Stimulated activated CD4-positive, alpha-beta T cell treated with anti-CD3 and anti-CD28 coated beads, Interleukin-2, amount 100 ng/mL, for 4 hours (primary cell): Measurements from ENCODE around the gene MST1.

Experiments
- DNase-seq: peaks from one replicate; pipeline ENCODE4 v3.0.0-alpha.2; 2020; ENCODE audit warnings: low read depth

The MST1 gene

DNA sequence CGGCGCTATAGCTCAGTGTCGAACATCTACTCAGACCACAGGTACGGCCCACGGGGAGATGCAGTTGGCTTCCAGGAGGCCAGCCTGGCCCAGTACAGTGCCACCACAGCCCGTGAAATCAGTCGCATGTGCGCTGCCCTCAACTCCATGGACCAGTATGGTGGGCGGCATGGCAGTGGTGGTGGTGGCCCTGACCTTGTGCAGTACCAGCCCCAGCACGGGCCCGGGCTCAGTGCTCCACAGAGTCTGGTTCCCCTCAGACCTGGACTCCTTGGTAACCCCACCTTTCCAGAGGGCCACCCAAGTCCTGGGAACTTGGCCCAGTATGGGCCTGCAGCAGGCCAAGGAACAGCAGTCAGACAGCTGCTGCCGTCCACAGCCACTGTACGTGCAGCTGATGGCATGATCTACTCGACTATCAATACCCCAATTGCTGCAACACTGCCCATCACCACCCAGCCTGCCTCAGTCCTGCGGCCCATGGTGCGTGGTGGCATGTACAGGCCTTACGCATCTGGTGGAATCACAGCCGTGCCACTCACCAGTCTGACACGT is 33.5 kb downstream of the MST1 start:
- no peak for DNase-seq

- DNase-seq, result no peak
Measured at GRCh38 chr3:49654955-49655556, 34.2 kb downstream of the MST1 start.

DNA sequence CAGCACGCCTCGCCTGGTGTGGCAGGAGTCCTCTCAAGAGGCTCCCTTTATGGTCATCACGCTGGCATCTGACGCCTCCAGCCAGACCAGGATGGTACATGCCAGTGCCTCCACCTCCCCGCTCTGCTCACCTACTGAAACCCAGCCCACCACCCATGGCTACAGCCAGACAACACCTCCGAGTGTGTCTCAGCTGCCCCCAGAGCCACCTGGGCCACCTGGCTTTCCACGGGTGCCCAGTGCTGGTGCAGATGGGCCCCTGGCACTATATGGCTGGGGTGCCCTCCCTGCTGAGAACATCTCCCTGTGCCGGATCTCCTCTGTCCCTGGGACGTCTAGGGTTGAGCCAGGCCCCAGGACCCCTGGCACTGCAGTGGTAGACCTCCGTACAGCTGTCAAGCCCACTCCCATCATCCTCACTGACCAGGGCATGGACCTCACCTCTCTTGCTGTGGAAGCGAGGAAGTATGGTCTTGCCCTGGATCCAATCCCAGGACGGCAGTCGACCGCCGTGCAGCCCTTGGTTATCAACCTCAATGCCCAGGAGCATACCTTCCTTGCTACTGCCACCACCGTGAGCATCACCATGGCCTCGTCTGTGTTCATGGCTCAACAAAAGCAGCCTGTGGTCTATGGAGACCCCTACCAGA is 35.0 kb downstream of the MST1 start:
- no peak for DNase-seq

DNA sequence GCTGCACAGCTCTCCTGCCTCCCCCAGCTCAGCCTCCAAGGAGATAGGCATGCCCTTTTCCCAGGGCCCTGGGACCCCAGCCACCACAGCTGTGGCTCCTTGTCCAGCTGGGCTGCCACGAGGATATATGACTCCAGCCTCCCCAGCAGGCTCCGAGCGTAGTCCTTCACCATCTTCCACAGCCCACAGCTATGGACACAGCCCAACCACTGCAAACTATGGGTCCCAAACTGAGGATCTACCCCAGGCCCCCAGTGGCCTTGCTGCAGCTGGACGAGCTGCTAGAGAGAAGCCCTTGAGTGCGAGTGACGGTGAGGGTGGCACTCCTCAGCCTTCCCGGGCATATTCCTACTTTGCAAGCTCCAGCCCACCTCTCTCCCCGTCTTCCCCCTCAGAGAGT is 35.7 kb downstream of the MST1 start:
- DNase-seq, result no peak

DNA sequence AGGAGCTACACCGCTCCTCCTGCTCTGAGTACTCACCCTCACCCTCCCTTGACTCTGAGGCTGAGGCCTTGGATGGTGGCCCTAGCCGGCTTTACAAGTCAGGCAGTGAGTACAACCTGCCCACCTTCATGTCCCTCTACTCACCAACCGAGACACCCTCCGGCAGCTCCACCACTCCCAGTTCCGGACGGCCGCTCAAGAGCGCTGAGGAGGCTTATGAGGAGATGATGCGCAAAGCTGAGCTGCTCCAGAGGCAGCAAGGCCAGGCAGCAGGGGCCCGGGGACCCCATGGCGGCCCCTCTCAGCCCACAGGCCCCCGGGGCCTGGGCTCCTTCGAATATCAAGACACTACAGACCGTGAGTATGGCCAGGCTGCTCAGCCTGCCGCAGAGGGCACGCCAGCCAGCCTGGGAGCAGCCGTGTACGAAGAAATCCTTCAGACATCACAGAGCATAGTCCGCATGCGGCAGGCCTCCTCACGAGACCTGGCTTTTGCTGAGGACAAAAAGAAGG is 36.3 kb downstream of the MST1 start:
- DNase-seq, result no peak

- DNase-seq, result no peak
Measured at GRCh38 chr3:49652218-49652902, 36.9 kb downstream of the MST1 start.

GRCh38 chr3:49650637-49651036 is 38.6 kb downstream of the MST1 start:
- DNase-seq, result no peak

DNA sequence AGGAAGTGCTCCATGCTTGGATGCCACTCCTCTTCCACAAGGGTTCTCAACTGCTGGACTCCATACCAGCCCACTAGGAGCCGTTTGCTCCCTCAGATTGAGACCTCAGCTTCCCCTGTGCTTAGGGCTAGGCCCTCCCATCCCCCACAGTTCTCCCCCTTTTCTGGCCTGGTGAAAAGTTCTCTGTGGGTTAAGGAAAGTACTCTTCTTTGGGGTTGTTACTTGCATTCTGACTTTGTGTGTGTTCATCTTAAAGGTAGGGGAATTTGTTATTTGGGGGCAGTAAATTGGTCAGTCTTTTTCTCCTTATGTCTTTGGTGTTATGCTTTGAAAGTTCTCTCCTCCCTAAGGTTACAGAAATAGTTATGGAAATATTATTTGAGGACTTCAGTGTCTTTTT is 39.1 kb downstream of the MST1 start:
- DNase-seq, result no peak

DNA sequence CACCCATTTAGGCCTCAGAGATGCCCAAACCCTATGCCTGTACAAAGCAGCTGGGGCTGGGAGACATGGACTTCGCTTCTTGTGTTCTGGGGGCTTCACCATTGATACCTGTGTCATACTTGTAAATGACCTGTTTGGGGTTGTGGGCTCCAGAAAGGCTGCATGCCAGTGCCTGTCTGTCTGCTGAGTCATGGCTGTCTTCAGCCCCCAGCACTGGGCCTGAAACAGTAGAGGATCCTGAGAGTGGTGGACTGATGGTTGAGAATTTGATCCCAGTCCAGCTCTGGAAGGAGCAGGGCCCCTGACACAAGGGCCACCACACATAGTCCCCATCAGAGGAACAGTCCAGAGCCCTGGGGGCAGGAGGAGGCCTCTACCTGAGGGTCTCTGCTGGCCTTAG is 39.7 kb downstream of the MST1 start:
- DNase-seq, result no peak

DNA sequence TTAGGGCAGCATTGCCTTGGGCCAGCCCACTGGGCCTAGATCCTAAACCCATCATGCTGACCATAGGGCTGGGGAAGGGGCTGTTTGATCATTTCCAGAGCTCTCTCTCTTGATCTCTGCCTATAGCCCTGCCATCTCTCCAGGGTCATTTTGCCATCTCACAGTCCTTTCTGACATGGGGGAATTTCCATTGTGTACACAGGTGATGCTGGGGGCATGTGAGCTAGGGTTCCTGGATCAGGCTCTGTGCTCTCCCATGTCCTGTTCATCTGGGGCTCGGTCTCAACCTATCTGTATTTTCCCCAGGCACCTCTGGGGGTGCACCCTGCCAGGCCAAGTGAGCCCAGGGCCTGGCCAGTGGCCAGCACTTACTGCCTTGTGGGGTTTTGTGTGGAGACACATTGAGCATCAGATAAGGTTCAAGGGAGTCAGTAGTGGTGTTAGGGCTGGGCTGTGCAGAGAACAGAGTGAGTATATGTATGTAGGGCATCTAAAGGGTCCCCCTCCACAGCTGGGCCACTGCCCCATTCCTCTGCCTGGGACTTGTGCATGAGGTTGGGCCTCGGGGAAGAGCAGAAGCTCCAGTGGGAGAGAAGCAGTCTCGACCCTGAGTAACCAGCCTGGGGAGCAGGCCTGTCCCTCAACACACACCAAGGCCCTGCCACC is 40.8 kb downstream of the MST1 start:
- no peak for DNase-seq

- no peak for DNase-seq
Measured at GRCh38 chr3:49647741-49648140, 41.5 kb downstream of the MST1 start.

DNA sequence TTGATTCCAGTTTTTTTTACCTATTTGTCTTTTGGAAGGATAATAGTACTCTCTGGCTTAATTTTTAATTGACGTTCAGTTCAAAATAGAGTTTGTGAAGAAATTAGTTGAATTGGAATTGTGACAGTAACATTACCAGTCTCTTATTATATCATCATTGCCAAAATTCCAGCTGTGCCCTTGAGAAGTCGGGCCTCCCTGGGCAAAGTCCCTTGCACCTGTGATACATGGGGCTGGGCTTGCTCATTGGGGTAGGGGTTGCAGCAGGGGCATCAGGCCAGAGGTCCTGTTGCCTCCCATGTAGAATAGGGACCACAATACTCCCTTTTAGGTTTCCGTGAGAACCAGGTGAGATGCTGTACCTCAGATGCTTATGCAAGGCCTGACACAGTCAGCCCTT is 43.0 kb downstream of the MST1 start:
- DNase-seq, result no peak

DNA sequence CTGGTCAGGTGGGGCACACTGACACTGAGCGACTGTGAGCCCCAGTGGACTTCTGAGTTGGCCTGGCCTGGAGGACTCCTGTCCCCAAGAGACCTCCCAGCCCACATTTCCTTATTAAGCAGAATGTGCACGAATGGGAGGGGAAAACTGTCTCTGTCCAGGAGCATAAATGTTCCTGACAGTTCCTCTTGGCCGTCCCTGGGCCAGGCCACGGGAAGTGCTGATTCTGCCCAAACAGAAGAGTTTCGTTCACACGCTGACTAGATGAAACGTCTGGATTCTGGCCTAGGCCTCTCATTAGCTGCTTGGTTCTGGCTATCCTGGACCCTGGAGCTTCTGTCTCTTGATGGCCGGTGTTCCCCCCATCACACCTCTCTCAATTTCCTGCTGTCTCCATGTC is 44.6 kb downstream of the MST1 start:
- DNase-seq, result no peak

- no peak for DNase-seq
Measured at GRCh38 chr3:49642708-49643145, 46.5 kb downstream of the MST1 start.

DNA sequence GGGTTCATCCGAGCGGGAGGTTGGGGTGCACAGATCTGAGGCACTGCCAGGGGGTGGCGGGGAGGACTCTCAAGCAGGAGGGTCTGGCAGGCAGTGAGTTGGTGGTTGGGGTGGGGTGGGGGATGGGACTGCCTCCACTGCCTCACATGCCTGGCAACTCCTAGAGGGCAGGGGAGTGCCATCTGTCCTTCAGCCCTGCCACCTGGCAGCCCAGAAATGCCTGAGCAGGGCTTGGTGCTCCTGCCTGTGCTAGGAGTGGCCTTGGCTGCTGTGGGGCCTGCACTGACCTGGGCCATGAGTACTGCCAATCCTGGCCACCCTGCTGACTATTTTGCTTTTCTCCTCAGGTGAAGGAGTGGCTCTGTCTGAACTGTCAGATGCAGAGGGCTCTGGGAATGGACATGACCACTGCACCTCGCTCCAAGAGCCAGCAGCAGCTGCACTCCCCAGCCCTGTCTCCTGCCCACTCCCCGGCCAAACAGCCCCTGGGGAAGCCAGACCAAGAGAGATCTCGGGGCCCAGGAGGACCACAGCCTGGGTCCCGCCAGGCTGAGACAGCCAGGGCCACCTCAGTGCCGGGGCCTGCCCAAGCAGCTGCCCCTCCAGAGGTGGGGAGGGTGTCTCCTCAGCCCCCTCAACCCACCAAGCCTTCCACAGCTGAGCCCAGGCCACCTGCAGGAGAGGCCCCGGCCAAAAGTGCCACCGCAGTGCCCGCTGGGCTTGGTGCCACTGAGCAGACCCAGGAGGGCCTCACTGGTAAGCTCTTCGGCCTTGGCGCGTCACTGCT is 47.2 kb downstream of the MST1 start:
- DNase-seq, result no peak

- no peak for DNase-seq
Measured at GRCh38 chr3:49641292-49641691, 48.0 kb downstream of the MST1 start.

- DNase-seq, result no peak
Measured at GRCh38 chr3:49639551-49639950, 49.7 kb downstream of the MST1 start.

DNA sequence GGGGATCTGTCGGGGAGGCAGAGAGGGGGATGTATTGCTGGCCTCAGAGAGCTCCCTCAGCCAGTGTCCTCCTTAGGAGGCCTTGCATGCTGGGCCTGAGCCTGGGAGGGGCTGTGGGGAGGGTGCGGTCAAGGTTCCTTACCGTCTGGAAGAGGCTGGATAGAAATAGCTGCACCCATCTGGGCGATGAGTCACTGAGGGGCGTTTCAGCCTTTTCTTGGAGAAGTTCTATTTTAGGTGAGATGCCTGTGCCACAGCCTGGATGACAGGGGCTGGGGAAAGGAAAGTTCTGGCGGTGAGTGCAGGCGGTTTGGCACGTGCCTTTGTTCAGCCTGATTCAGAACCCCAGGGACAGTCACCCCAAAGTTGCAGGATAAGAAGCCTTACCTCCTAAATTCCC is 50.8 kb downstream of the MST1 start:
- no peak for DNase-seq

GRCh38 chr3:49636883-49637609 is 52.2 kb downstream of the MST1 start:
- DNase-seq, result no peak

DNA sequence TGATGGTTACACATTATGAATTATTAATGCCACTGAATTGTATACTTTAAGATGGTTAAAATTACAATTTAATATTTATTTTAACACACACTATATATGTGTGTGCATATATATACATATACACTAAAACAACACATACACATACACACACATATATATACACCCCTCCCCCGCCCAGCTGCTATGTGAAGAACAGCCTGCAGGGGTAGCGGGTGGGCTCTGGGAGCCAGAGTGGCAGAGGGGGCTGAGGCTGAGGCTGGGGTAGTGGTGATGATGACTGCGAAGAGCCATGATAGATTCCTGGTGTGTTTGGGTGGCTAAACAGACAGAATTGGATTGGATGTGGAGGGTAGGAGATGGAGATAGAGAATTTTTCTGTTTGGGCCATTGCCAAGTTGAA is 54.5 kb downstream of the MST1 start:
- no peak for DNase-seq
